WTC11 (cell line): ENCODE data around the gene WNT7A. TPM values are rescaled to one million over a fixed set of nuclear protein-coding genes. Genes with fewer than 3 reads are reported as not detected.
A peak's percentile ranks its signal among the peaks of the same experiment; 100 is the strongest.

ENCODE experiments used
- ATAC-seq: fragments of 200-7000 bp; cut with Tn5 transposase; 2 replicates; pipeline ENCODE4 v1.10.0; 2021; ENCODE audit warnings: mild to moderate bottlenecking, moderate library complexity
- CTCF ChIA-PET: fragments of 300-600 bp; sonication (Branson Sonifier 250); formaldehyde crosslinking; loops from one replicate; lab custom pipeline; 2021; ENCODE audit warnings: antibody characterized with exemption; lab: Charles Lee
- POLR2A ChIA-PET: fragments of 350-600 bp; sonication (Branson Sonifier 250); formaldehyde crosslinking; loops from one replicate; lab custom pipeline; 2021; ENCODE audit warnings: antibody characterized with exemption; lab: Charles Lee
- DNase-seq: peaks from one replicate; pipeline ENCODE4 v3.0.0; 2021; ENCODE audit warnings: low spot score
- H3K27ac Mint-ChIP-seq: 2 replicates; pipeline ENCODE4 v1.8.0; 2021; ENCODE audit warnings: mixed read lengths
- H3K27me3 Mint-ChIP-seq: 2 replicates; pipeline ENCODE4 v1.8.0; 2021; ENCODE audit warnings: low read depth, mild to moderate bottlenecking, moderate library complexity, mixed read lengths
- H3K36me3 Mint-ChIP-seq: 2 replicates; pipeline ENCODE4 v1.8.0; 2021; ENCODE audit warnings: mixed read lengths
- H3K4me1 Mint-ChIP-seq: 2 replicates; pipeline ENCODE4 v1.8.0; 2022; ENCODE audit warnings: mixed read lengths
- H3K4me3 Mint-ChIP-seq: 2 replicates; pipeline ENCODE4 v1.8.0; 2021; ENCODE audit warnings: mild to moderate bottlenecking, moderate library complexity, mixed read lengths
- H3K9me3 Mint-ChIP-seq: 2 replicates; pipeline ENCODE4 v1.8.0; 2021; ENCODE audit warnings: mixed read lengths
- ARID4B ChIP-seq: sonication (generic); formaldehyde crosslinking; IDR thresholded peaks from 2 replicates; pipeline ENCODE4 v1.8.0; 2023; ENCODE audit warnings: missing genetic modification reagents, mild to moderate bottlenecking, borderline replicate concordance
- E2F1 ChIP-seq: sonication (generic); formaldehyde crosslinking; IDR thresholded peaks from 2 replicates; pipeline ENCODE4 v1.8.0; 2022; ENCODE audit warnings: mild to moderate bottlenecking, missing genetic modification reagents
- FOXP1 ChIP-seq: sonication (generic); formaldehyde crosslinking; IDR thresholded peaks from 2 replicates; pipeline ENCODE4 v1.8.0; 2022; ENCODE audit warnings: missing genetic modification reagents, mild to moderate bottlenecking, moderate library complexity, borderline replicate concordance
- FOXP4 ChIP-seq: sonication (generic); formaldehyde crosslinking; IDR thresholded peaks from 2 replicates; pipeline ENCODE4 v1.8.0; 2022; ENCODE audit warnings: mild to moderate bottlenecking, missing genetic modification reagents
- GTF2I ChIP-seq: fragments of 250-450 bp; sonication (Bioruptor Pico); conservative IDR thresholded peaks from 2 replicates; pipeline ENCODE4 v1.4.0; 2021; ENCODE audit warnings: mild to moderate bottlenecking
- NFYB ChIP-seq: sonication (generic); formaldehyde crosslinking; conservative IDR thresholded peaks from 2 replicates; pipeline ENCODE4 v1.8.0; 2022; ENCODE audit warnings: low read depth, missing genetic modification reagents
- PREB ChIP-seq: sonication (generic); formaldehyde crosslinking; IDR thresholded peaks from 2 replicates; pipeline ENCODE4 v1.8.1; 2022; ENCODE audit warnings: mild to moderate bottlenecking, missing genetic modification reagents, moderate library complexity, borderline replicate concordance
- SMAD4 ChIP-seq: sonication (generic); formaldehyde crosslinking; IDR thresholded peaks from 2 replicates; pipeline ENCODE4 v1.8.0; 2022; ENCODE audit warnings: mild to moderate bottlenecking, missing genetic modification reagents
- ZMAT4 ChIP-seq: fragments of 250-450 bp; sonication (Bioruptor Pico); IDR thresholded peaks from 2 replicates; pipeline ENCODE4 v1.9.0; 2021; ENCODE audit warnings: mild to moderate bottlenecking
- ZNF263 ChIP-seq: sonication (generic); formaldehyde crosslinking; IDR thresholded peaks from 2 replicates; pipeline ENCODE4 v1.8.1; 2022; ENCODE audit warnings: low read depth, mild to moderate bottlenecking, moderate library complexity, missing genetic modification reagents
- ZNF396 ChIP-seq: fragments of 250-450 bp; sonication (Bioruptor Pico); IDR thresholded peaks from 2 replicates; pipeline ENCODE4 v1.8.0; 2021; ENCODE audit warnings: mild to moderate bottlenecking, moderate library complexity, borderline replicate concordance
- total RNA-seq: library from RNA; stranded (reverse); gene quantifications from 3 replicates; pipeline ENCODE4 v1.2.3, GENCODE V29; 2021
- TF ChIP-seq, protein P1 (sequence below): sonication (generic); formaldehyde crosslinking; IDR thresholded peaks from 2 replicates; pipeline ENCODE4 v1.8.1; 2023; ENCODE audit warnings: mild to moderate bottlenecking, missing genetic modification reagents, moderate library complexity
- TF ChIP-seq, protein P2 (sequence below): fragments of 200-600 bp; IDR thresholded peaks from 2 replicates; pipeline ENCODE4 v1.8.0; 2022; ENCODE audit warnings: antibody characterized with exemption

Gene WNT7A
- total RNA-seq, 1 experiment from 2014 or later, result 0.04 TPM

DNA sequence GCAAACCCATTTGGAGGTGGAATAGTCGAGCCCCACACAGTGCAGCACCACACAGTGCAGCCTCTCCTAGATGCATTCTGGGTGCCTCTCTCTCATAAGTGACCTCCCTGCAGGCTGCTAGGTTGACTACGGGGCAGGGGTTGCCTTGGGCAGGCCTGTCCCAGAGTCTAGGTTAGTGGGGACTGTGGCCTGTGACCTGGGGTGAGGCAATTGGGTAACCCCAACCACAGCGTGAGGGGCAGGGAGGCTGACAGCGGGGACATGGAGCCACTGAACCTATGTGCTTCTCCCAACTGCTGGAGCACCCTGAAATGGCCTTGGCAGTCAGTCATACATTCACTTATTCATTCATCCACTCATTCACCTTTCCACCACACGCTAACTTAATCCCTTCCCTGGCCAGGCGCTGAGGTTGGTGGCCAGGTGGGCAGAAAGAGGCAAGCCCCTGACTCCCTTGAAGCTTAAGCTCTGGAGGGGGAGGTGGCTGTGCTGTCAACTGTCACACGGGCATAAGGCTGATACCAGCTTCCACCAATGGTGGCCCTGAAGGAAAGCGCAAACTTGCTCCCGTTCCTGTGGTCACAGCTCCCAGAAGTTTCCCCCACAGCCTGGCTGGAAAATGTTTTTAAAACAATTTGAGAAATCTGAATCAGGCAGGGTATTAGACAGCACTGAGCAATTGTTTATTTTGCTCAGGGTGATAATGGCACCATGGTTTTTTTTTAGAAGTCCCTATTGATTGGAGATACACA lies 46.2 kb downstream of the WNT7A start:
- Mint-ChIP-seq H3K27ac (no peak overlapping the region), H3K27me3 (peaks cover 2% of the 10 kb centered on the region), H3K4me3 (no peak overlapping the region), H3K36me3 (no peaks in the 10 kb centered on the region)
- POLR2A ChIA-PET, result no interaction called here
- DNase-seq, result no peak
- no peak for TF ChIP-seq FOXP1
- TF ChIP-seq, all 79 proteins: peak for 0
- CTCF ChIA-PET, result interaction anchor here (1.6 to 1.9 kb wide), 2 partner anchors 51 to 176 kb away, joined by 4 to 7 read pairs; no protein-coding TSS in a partner anchor
- no peak for ATAC-seq
- Mint-ChIP-seq H3K4me1 (peaks cover 6% of the 10 kb centered on the region), H3K9me3 (no peaks in the 10 kb centered on the region)

GRCh38 chr3:13832130-13832529 lies 47.7 kb downstream of the WNT7A start:
- Mint-ChIP-seq H3K36me3 (no peaks in the 10 kb centered on the region), H3K9me3 (no peaks in the 10 kb centered on the region), H3K4me3 (no peak overlapping the region), H3K27ac (no peak overlapping the region), H3K27me3 (peaks cover 2% of the 10 kb centered on the region), H3K4me1 (peaks cover 6% of the 10 kb centered on the region)
- ATAC-seq (no peak), DNase-seq (no peak)
- CTCF ChIA-PET, result no interaction called here
- no peak for TF ChIP-seq NFYB (CRISPR knock-in tag)
- peak; percentile 56; the same call in 1 of the 2 replicates for TF ChIP-seq ZNF263 (CRISPR knock-in tag)
- TF ChIP-seq ZMAT4 (CRISPR knock-in tag), result no peak
- TF ChIP-seq E2F1 (CRISPR knock-in tag), result no peak
- POLR2A ChIA-PET, result no interaction called here

DNA sequence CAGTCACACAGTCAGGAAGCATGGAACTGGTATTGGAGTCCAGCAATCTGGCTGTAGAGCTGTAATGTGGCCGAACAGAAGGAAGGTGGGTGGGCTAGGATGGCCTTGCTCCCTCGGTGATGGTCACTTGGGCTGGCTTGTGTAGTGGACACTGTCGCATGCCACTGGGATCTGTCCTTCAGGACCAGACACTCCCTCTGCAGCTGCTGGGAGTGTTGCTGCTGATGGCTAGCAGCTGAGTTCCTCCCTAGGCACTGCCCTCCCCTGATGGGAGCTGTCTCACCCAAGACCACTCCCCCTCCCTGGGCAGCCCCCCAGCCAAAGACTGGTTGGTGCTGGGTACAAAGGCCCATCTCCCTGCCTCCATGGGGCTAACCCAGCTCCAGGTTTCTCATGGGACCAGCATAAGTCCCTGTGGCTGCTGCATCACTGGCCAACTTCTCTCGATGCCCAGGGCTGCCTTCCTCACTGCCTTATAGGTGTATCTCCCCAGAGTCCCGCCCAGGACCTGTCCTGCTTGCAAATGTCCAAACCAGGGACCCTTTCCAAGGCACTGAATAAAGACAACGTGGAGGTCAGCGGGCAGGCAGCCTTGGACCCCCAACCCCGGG lies 48.4 kb downstream of the WNT7A start:
- ATAC-seq, result no peak
- H3K4me3 Mint-ChIP-seq, result no peak overlapping the region
- ChIA-PET POLR2A (no interaction called here), CTCF (interaction anchor here (0.9 to 1.3 kb wide), 2 partner anchors 174 to 177 kb away, joined by 3 read pairs; no protein-coding TSS in a partner anchor)
- H3K27me3 Mint-ChIP-seq, result peaks cover 2% of the 10 kb centered on the region
- H3K36me3 Mint-ChIP-seq, result no peaks in the 10 kb centered on the region
- H3K27ac Mint-ChIP-seq, result no peak overlapping the region
- H3K9me3 Mint-ChIP-seq, result no peaks in the 10 kb centered on the region
- DNase-seq, result no peak
- H3K4me1 Mint-ChIP-seq, result peaks cover 6% of the 10 kb centered on the region
- TF ChIP-seq, protein P1, sequence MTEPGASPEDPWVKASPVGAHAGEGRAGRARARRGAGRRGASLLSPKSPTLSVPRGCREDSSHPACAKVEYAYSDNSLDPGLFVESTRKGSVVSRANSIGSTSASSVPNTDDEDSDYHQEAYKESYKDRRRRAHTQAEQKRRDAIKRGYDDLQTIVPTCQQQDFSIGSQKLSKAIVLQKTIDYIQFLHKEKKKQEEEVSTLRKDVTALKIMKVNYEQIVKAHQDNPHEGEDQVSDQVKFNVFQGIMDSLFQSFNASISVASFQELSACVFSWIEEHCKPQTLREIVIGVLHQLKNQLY, result no peak
- TF ChIP-seq PREB (CRISPR knock-in tag) (no peak), SMAD4 (CRISPR knock-in tag) (no peak), GTF2I (CRISPR knock-in tag) (no peak), E2F1 (CRISPR knock-in tag) (no peak), ZNF396 (CRISPR knock-in tag) (no peak), FOXP4 (CRISPR knock-in tag) (no peak), ARID4B (CRISPR knock-in tag) (no peak)
- TF ChIP-seq, protein P2, sequence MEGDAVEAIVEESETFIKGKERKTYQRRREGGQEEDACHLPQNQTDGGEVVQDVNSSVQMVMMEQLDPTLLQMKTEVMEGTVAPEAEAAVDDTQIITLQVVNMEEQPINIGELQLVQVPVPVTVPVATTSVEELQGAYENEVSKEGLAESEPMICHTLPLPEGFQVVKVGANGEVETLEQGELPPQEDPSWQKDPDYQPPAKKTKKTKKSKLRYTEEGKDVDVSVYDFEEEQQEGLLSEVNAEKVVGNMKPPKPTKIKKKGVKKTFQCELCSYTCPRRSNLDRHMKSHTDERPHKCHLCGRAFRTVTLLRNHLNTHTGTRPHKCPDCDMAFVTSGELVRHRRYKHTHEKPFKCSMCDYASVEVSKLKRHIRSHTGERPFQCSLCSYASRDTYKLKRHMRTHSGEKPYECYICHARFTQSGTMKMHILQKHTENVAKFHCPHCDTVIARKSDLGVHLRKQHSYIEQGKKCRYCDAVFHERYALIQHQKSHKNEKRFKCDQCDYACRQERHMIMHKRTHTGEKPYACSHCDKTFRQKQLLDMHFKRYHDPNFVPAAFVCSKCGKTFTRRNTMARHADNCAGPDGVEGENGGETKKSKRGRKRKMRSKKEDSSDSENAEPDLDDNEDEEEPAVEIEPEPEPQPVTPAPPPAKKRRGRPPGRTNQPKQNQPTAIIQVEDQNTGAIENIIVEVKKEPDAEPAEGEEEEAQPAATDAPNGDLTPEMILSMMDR, result no peak
